Ascending aorta (tissue), 2 donors: ENCODE measurements around the gene SIGLEC15. TPM values are rescaled to one million over a fixed set of nuclear protein-coding genes. Genes with fewer than 3 reads are reported as not detected.

Source experiments
- DNase-seq, 2 donors: peaks; one replicate each; pipeline ENCODE4 v3.0.0-alpha.2; 2019; ENCODE audit warnings: low spot score in 2 of 2
- H3K27ac ChIP-seq, 2 donors: fragments of 200-600 bp; sonication (generic); one replicate each; pipeline ENCODE4 v1.5.1; 2016 to 2017; ENCODE audit warnings: mild to moderate bottlenecking in 1 of 2
- H3K27me3 ChIP-seq: fragments of 200-600 bp; sonication (generic); one replicate; pipeline ENCODE4 v1.5.1; 2017
- H3K36me3 ChIP-seq, 2 donors: fragments of 200-600 bp; sonication (generic); one replicate each; pipeline ENCODE4 v1.5.1; 2016
- H3K4me1 ChIP-seq, 2 donors: fragments of 200-600 bp; sonication (generic); one replicate each; pipeline ENCODE4 v1.5.1; 2016 to 2017; ENCODE audit warnings: mild to moderate bottlenecking in 1 of 2
- H3K4me3 ChIP-seq, 2 donors: fragments of 200-600 bp; sonication (generic); one replicate each; pipeline ENCODE4 v1.5.1; 2016 to 2017; ENCODE audit warnings: mild to moderate bottlenecking in 1 of 2
- H3K9me3 ChIP-seq, 2 donors: fragments of 200-600 bp; sonication (generic); one replicate each; pipeline ENCODE4 v1.5.1; 2016
- CTCF ChIP-seq, 3 experiments: fragments of 200-600 bp in 2 of 3; fragments of 450-650 bp in 1 of 3; sonication (generic) in 2 of 3; IDR thresholded peaks; one replicate each; pipeline ENCODE4 v1.5.1; 2016 to 2019; ENCODE audit warnings: antibody characterized with exemption in 3 of 3, mild to moderate bottlenecking in 1 of 3, moderate library complexity in 1 of 3
- intact Hi-C: fragments of 100-400 bp; cut with DNase I; formaldehyde crosslinking; loops from one replicate; pipeline ENCODE4 v1.15.1; 2023
- total RNA-seq: library from RNA; depleted of rRNA; stranded (reverse); fragments of >200 nt; gene quantifications from one replicate; pipeline ENCODE4 v1.1.0, GENCODE V29; 2016

Gene SIGLEC15
- total RNA-seq, 1 donor from 2014 or later, result not detected

- H3K27ac ChIP-seq, result no peak overlapping the region
- peak; percentile 25 to 44 (median 34) for TF ChIP-seq CTCF (IDR thresholded peaks at IDR 0.05)
- no peaks in the 10 kb centered on the region for H3K9me3 ChIP-seq
- intact Hi-C loops, result loop anchor here (2.0 kb wide), 2 partner anchors 63 to 173 kb away; no protein-coding TSS in a partner anchor
- H3K4me3 ChIP-seq, result peak overlapping the region; percentile 49 to 64
- H3K4me1 ChIP-seq, result peaks cover 2 to 14% of the 10 kb centered on the region in 2 donors
- no peaks in the 10 kb centered on the region for H3K27me3 ChIP-seq
- DNase-seq, result no peak
- H3K36me3 ChIP-seq, result no peaks in the 10 kb centered on the region
Measured at GRCh38 chr18:45837283-45838070, 12.0 kb downstream of the SIGLEC15 start.

GRCh38 chr18:45838302-45839070 lies 13.0 kb downstream of the SIGLEC15 start:
- H3K27ac ChIP-seq, result no peak overlapping the region
- H3K27me3 ChIP-seq, result no peaks in the 10 kb centered on the region
- peak overlapping the region; percentile 49 to 64 for H3K4me3 ChIP-seq
- intact Hi-C loops, result loop anchor here (1.0 to 2.0 kb wide), 4 partner anchors 64 to 174 kb away; no protein-coding TSS in a partner anchor
- H3K4me1 ChIP-seq, result peaks cover 2 to 14% of the 10 kb centered on the region in 2 donors
- TF ChIP-seq CTCF (IDR thresholded peaks at IDR 0.05), result no peak
- no peaks in the 10 kb centered on the region for H3K9me3 ChIP-seq
- DNase-seq, result no peak
- no peaks in the 10 kb centered on the region for H3K36me3 ChIP-seq

GRCh38 chr18:45839414-45840395 lies 14.2 kb downstream of the SIGLEC15 start:
- DNase-seq, result no peak
- H3K4me3 ChIP-seq, result no peak overlapping the region
- H3K27ac ChIP-seq, result no peak overlapping the region

GRCh38 chr18:45841060-45841764 lies 15.7 kb downstream of the SIGLEC15 start:
- no peak for TF ChIP-seq CTCF (IDR thresholded peaks at IDR 0.05)
- DNase-seq, result no peak
- Histone ChIP-seq H3K27me3 (no peaks in the 10 kb centered on the region), H3K4me1 (peaks cover 2 to 14% of the 10 kb centered on the region in 2 donors), H3K36me3 (no peaks in the 10 kb centered on the region), H3K27ac (no peak overlapping the region), H3K4me3 (no peak overlapping the region), H3K9me3 (no peaks in the 10 kb centered on the region)
- intact Hi-C loops, result no loop called here

More at GRCh38 chr18:45839414-45840395, 14.2 kb downstream of the SIGLEC15 start:
- no peaks in the 10 kb centered on the region for H3K36me3 ChIP-seq
- H3K9me3 ChIP-seq, result no peaks in the 10 kb centered on the region
- peaks cover 2 to 14% of the 10 kb centered on the region in 2 donors for H3K4me1 ChIP-seq
- intact Hi-C loops, result loop anchor here (1.0 to 2.0 kb wide), 4 partner anchors 65 to 175 kb away; no protein-coding TSS in a partner anchor
- H3K27me3 ChIP-seq, result no peaks in the 10 kb centered on the region
- peak; percentile 53 to 72 (median 59) for TF ChIP-seq CTCF (IDR thresholded peaks at IDR 0.05)
